H1 (cell line): ENCODE measurements around the gene ITGA11.

ENCODE experiments used
- EP300 ChIP-seq, 2 experiments: IDR thresholded peaks; 1 replicate in 1 of 2; 2 replicates in 1 of 2; pipeline ENCODE4 v1.6.1; 2011 to 2012; ENCODE audit warnings: low read depth in 2 of 2, low read length in 2 of 2, mild to moderate bottlenecking in 2 of 2, borderline replicate concordance in 1 of 2, inconsistent platforms in 1 of 2, moderate library complexity in 1 of 2
- SIN3A ChIP-seq, 2 experiments: IDR thresholded peaks in 1 of 2; conservative IDR thresholded peaks in 1 of 2; 2 replicates each; pipeline ENCODE4 v1.6.1; 2011 to 2012; ENCODE audit warnings: low read length in 2 of 2, improper control_type of control experiment in 1 of 2, low read depth in 1 of 2, mild to moderate bottlenecking in 1 of 2
- TF ChIP-seq, protein P1 (sequence below), 3 experiments: IDR thresholded peaks; 1 replicate in 2 of 3; 2 replicates in 1 of 3; pipeline versions ENCODE4 v1.5.1 to v1.6.1; 2011; ENCODE audit warnings: low read length in 3 of 3, mild to moderate bottlenecking in 3 of 3, inconsistent platforms in 2 of 3, low read depth in 1 of 3, moderate library complexity in 1 of 3; ENCODE audit not compliant: insufficient read depth in 1 of 3; ENCODE audit errors: control extremely low read depth in 1 of 3

DNA sequence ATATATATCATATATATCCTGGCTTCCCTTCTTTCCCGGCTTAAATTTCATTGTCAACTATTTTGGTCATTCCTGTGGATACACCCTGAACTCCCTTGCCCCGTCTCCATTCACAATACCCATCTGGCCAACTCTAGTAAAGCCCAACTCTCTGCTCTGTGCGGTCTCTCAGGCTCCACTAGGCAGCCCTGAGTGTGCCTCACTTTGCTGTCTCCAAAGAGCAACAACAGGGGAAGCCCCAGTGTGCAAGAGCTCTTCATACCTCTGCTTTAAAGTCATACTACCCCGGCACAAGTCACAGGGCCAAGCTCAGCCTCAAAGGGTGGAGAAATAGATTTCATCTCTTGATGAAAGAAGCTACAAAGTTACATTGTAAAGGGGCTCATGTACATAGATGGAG is 173.3 kb downstream of the ITGA11 start:
- TF ChIP-seq SIN3A (conservative IDR thresholded peaks at IDR 0.05 in 1 of 2, IDR thresholded peaks at IDR 0.05 in 1 of 2; ENCODE audit: low read depth in 1 of 2, low read length in 2 of 2) (no peak), EP300 (IDR thresholded peaks at IDR 0.05; ENCODE audit: borderline replicate concordance in 1 of 2, low read depth in 2 of 2, low read length in 2 of 2) (no peak)
- TF ChIP-seq, protein P1, sequence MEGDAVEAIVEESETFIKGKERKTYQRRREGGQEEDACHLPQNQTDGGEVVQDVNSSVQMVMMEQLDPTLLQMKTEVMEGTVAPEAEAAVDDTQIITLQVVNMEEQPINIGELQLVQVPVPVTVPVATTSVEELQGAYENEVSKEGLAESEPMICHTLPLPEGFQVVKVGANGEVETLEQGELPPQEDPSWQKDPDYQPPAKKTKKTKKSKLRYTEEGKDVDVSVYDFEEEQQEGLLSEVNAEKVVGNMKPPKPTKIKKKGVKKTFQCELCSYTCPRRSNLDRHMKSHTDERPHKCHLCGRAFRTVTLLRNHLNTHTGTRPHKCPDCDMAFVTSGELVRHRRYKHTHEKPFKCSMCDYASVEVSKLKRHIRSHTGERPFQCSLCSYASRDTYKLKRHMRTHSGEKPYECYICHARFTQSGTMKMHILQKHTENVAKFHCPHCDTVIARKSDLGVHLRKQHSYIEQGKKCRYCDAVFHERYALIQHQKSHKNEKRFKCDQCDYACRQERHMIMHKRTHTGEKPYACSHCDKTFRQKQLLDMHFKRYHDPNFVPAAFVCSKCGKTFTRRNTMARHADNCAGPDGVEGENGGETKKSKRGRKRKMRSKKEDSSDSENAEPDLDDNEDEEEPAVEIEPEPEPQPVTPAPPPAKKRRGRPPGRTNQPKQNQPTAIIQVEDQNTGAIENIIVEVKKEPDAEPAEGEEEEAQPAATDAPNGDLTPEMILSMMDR (IDR thresholded peaks at IDR 0.05; ENCODE audit: control extremely low read depth in 1 of 3, insufficient read depth in 1 of 3, low read depth in 1 of 3, low read length in 3 of 3): no peak
